ENCODE measurements around the gene PCDHA7. TPM values are rescaled to one million over a fixed set of nuclear protein-coding genes. Genes with fewer than 3 reads are reported as not detected.

The PCDHA7 gene
- total RNA-seq, 1 experiment from 2014 or later = 0.48 TPM

DNA sequence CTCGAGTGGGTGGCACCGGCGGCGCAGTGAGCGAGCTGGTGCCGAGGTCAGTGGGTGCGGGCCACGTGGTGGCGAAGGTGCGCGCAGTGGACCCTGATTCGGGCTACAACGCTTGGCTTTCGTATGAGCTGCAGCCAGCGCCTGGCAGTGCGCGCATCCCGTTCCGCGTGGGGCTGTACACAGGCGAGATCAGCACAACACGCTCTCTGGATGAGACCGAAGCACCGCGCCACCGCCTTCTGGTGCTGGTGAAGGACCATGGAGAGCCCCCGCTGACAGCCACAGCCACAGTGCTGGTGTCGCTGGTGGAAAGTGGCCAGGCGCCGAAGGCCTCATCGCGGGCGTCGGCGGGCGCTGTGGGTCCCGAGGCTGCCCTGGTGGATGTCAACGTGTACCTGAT is 10.6 kb upstream of the PCDHA7 start:
- WGBS (ENCODE audit: extremely low coverage, insufficient read length, low lambda C conversion rate) = no CpG with 5 or more reads among the region's 38 CpGs
- no peak overlapping the region for H3K27ac ChIP-seq (ENCODE audit: insufficient read length, low read depth, low read length)
- TF ChIP-seq, protein P1, sequence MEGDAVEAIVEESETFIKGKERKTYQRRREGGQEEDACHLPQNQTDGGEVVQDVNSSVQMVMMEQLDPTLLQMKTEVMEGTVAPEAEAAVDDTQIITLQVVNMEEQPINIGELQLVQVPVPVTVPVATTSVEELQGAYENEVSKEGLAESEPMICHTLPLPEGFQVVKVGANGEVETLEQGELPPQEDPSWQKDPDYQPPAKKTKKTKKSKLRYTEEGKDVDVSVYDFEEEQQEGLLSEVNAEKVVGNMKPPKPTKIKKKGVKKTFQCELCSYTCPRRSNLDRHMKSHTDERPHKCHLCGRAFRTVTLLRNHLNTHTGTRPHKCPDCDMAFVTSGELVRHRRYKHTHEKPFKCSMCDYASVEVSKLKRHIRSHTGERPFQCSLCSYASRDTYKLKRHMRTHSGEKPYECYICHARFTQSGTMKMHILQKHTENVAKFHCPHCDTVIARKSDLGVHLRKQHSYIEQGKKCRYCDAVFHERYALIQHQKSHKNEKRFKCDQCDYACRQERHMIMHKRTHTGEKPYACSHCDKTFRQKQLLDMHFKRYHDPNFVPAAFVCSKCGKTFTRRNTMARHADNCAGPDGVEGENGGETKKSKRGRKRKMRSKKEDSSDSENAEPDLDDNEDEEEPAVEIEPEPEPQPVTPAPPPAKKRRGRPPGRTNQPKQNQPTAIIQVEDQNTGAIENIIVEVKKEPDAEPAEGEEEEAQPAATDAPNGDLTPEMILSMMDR (conservative IDR thresholded peaks at IDR 0.05) = no peak
- no peak overlapping the region for H2BK20ac ChIP-seq (ENCODE audit: low read depth, low read length, poor library complexity, severe bottlenecking)
- H3K27me3 Mint-ChIP-seq (ENCODE audit: low read depth) = no peaks in the 10 kb centered on the region
- no peak overlapping the region for H4K91ac ChIP-seq (ENCODE audit: insufficient read length, low read depth, low read length)
- peaks cover 0 to 4% of the 10 kb centered on the region in 2 experiments; a peak in 2 of 4 replicates for H3K4me1 Mint-ChIP-seq
- no peak overlapping the region for H2BK15ac ChIP-seq (ENCODE audit: low read depth, low read length)
- no peak overlapping the region for H3K56ac ChIP-seq (ENCODE audit: insufficient read length, low read depth, low read length)
- no peaks in the 10 kb centered on the region for H3K4me1 ChIP-seq (ENCODE audit: insufficient read depth, low read length)
- H3K9me3 ChIP-seq (ENCODE audit: control insufficient read depth, low read depth, low read length) = no peaks in the 10 kb centered on the region
- no peak overlapping the region for H3K18ac ChIP-seq (ENCODE audit: insufficient read length, low read depth, low read length)
- H3K9ac ChIP-seq (ENCODE audit: extremely low read depth, insufficient read length, low read length) = no peak overlapping the region
- H3K4me2 ChIP-seq (ENCODE audit: insufficient read depth, insufficient read length, low read length) = no peak overlapping the region
- H2BK12ac ChIP-seq (ENCODE audit: insufficient read length, low read depth, low read length) = no peak overlapping the region
- no peak overlapping the region for H2BK120ac ChIP-seq (ENCODE audit: low read depth, low read length, poor library complexity, severe bottlenecking)
- no peak overlapping the region for H2AK5ac ChIP-seq (ENCODE audit: insufficient read length, low read length)
- no peak overlapping the region for H3K4me3 Mint-ChIP-seq
- no peak overlapping the region for H4K5ac ChIP-seq (ENCODE audit: insufficient read length, low read depth, low read length)
- H3K27ac Mint-ChIP-seq = no peak overlapping the region
- peaks cover 10 to 21% (median 19%) of the 10 kb centered on the region in 3 experiments for H3K36me3 Mint-ChIP-seq (ENCODE audit: insufficient read depth in 1 of 3, low read depth in 3 of 3)
- H2AFZ ChIP-seq (ENCODE audit: low read length) = no peak overlapping the region
- no peak overlapping the region for H3K23ac ChIP-seq (ENCODE audit: insufficient read length, low read depth, low read length)
- H3K27me3 ChIP-seq (ENCODE audit: insufficient read depth, low read length) = no peaks in the 10 kb centered on the region
- H4K20me1 ChIP-seq (ENCODE audit: control insufficient read depth, insufficient read depth, insufficient read length) = no peaks in the 10 kb centered on the region
- peaks cover 3% of the 10 kb centered on the region for H3K23me2 ChIP-seq (ENCODE audit: insufficient read length, low read depth, low read length, poor library complexity, severe bottlenecking)
- no peak for DNase-seq
- H3K79me2 ChIP-seq (ENCODE audit: insufficient read depth, low read length) = no peaks in the 10 kb centered on the region
- H2BK5ac ChIP-seq (ENCODE audit: insufficient read length, low read length) = no peak overlapping the region
- no peak overlapping the region for H4K8ac ChIP-seq (replicated peaks; ENCODE audit: insufficient read length, low read depth, low read length)
- H3T11ph ChIP-seq (ENCODE audit: low read length) = no peak overlapping the region
- no peak overlapping the region for H3K4ac ChIP-seq (ENCODE audit: low read depth, low read length)
- no peaks in the 10 kb centered on the region for H3K79me1 ChIP-seq (ENCODE audit: insufficient read depth, low read depth, low read length, poor library complexity, severe bottlenecking)
- peaks cover 5 to 17% of the 10 kb centered on the region in 2 experiments for H3K9me3 Mint-ChIP-seq
- no peak overlapping the region for H3K14ac ChIP-seq (ENCODE audit: insufficient read depth, low read length)

Data from H9 (cell line).